NCI-H1417 (cell line): ENCODE data around the gene FPGS.
"Not testable (repeated sequence)": the region's sequence is repeated elsewhere in the genome, so short reads cannot be mapped to it uniquely, and the experiment has no call there.

ENCODE experiments used
- DNase-seq, 3 experiments: peaks; one replicate each; lab custom pipeline; 2025; lab: John Stamatoyannopoulos, UW

FPGS gene

GRCh38 chr9:127770905-127771569, 31.6 kb upstream of the FPGS start:
- peak; percentile 88 to 99 (median 97) for DNase-seq

DNA sequence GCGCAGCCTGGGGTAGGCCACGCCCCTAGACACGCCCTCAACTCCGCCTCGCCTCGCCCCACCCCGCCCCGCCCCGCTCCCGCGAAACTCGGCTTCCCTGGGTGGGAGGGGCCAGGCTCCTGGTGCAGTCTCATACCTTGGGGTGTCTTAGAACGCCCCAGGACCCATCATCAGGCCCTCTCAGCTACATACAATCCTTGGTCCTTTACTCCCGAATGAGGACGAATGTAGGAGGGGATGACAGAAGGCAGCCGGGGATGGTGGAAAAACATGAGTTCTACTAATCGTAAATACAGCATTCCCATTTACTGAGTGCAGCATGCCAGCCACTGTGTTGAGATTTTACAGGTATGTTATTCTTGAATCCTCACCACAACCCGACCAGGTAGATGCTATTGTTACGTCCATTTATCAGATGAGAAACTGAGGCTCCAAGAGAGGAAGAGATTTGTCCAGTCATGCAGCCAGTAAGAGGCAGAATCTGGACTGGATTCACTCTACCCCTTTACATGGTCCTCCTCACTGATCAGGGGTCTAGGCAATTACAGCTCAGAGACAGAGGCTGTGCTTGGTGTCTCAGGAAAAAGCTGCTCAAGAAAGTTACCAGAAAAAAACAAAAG, 31.0 kb upstream of the FPGS start:
- no peak for DNase-seq

DNA sequence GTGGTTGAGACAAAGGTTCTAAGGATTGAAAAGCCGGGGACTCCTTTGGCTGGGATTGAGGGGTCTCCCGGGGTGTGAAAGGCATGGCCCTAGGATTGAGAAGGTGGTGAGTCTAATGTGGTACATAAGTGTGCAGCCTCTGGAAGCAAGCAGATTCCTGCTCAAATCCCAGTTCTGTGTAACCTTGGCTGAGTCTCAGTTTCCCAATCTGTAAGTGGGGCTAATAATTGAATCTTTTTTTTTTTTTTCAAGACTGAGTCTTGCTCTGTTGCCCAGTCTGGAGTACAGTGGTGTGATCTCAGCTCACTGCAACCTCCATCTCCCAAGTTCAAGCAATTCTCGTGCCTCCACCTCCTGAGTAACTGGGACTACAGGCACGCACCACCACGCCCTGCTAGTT, 30.1 kb upstream of the FPGS start:
- no peak for DNase-seq

DNA sequence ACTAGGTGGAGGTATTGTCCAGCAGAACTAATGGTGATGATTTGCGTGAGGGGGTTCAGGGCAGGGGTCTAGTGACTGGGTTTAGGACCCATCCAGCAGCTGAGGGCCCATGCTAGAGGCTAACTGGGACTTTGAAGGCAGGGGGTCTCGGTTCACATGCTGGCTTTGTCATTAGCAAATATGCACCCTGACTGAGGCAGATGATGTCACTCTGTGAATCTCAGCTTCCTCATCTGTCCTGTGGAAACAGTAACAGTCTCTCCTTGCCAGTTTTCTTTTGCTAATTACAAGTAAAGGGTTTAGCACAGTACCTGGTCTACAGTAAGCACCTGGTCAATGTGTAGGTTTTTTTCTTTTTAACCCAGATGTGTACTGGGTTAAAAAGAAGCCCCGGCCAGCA, 29.4 kb upstream of the FPGS start:
- DNase-seq: no peak

DNA sequence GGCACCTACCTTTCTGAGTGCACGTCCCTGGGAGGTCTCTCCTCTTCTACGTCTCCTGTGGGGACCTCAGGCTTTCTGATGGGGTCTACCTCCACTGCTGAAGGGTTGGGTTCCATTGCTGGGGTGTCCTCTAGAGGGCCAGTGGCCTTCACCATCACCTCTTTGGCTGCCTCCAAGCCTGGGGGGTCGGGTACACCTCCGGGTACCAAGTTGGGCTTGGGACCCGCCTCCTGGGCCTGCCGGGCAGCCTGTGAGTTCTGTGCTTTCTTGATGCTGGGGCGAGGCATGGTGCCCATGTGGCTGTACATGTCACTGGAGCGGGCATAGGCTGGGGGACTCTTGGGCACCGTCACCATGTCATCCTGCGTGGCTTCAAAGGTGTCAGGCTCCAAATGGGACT, 28.7 kb upstream of the FPGS start:
- DNase-seq: no peak

DNA sequence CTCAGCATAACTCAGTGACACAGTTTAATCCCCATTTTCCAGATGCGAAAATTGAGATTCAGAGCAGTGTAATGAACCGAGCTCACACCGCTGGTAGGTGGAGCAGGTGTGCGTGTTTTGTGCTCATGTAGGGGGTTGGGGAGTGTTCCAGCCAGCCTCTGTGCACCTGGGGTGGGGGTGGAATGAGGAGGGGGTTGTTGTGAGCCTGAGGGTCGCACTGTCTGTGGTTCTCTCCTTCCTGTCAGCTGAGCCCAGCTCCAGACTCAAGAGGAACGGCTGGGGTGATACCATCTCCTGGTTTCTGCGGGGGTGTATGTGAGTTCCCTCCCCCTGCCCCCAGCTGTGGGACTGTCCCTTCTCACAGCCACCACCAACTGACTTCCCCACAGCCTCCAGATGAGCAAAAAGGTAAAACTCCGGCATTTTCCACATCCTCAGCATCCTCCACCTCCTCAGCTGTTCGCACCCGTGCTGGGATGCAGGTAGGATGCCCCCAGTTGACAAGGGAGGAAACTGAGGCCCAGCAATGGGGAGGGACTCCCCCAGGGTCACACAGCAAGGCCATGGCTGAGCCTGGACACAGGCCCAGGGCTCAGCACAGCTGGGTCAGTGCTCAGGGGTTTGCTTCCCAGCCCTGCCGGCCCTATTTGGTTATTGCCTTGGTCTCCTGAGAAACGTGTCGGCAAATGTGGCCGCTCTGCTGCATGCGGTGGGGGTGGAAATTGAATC, 26.3 kb upstream of the FPGS start:
- peak in 2 of 3 experiments; percentile 24 to 61 for DNase-seq

- no peak for DNase-seq
These were observed 25.8 kb upstream of the FPGS start for GRCh38 chr9:127776924-127777289.

DNA sequence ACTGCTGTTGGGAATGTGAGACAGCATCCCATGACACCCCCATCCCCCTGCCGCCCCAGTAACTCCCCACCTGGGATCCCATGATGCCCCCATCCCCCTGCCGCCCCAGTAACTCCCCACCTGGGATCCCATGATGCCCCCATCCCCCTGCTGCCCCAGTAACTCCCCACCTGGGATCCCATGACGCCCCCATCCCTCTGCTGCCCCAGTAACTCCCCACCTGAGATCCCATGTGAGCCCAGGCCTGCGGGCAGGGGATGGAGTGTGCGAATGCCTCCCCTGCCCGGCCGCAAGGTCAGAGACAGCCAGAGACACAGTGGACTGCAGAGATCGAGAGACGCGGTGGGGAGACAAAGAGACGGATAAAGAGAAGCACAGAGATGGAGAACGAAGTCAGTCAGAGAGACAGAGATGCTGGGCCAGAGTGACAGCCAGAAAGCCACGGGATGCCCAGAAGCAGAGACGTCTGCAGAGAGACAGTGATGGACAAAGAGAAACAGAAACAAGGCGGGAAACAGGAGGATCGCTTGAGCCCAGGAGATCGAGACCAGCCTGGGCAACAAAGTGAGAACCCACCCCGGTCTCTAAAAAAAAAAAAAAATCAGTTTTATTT, 25.2 kb upstream of the FPGS start:
- no peak for DNase-seq

- no peak for DNase-seq
These were observed 24.2 kb upstream of the FPGS start, which contains the start of gene SH2D3C for GRCh38 chr9:127778280-127779135. Gene SH2D3C, minus strand, starts transcription at chr9:127778666. Its CDS starts 39 bp downstream, at chr9:127778627.

DNA sequence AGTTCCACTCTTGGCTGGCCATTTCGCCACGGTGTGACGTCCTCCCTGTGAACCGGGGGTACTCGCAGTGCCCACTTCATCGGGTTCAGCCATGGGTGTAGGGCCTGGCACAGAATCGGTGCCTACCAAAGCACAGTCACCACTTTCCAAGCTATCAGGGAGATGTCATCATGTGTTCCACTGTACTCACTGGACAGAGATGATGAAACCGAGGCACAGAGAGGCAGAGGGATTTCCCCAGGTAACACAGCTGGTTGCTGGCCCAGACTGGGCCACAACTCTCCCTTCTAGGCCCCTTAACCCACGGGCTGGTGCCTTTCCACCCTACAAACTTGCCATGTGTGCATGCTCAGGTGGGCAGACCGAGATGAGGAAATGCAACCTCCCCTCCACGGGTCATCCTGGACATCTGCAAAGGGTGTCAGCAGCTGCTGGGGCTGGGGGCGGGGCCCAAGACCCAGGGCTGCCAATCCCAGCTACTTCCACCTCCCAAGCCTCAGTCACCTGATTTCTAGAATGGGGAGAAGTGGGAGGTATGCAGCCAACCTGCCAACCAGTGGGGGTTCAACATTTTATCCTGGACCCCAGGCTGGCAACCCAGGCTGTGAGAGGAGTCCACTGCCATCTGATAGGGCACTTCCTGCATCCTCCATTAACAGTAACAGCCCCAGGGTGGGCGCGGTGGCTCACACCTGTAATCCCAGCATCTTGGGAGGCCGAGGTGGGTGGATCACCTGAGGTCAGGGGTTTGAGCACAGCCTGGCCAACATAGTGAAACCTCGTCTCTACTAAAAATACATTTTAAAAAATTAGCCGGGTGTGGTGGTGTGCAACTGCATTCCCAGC, 23.3 kb upstream of the FPGS start:
- no peak for DNase-seq

- DNase-seq: no peak
These were observed 22.4 kb upstream of the FPGS start for GRCh38 chr9:127780126-127780885.

DNA sequence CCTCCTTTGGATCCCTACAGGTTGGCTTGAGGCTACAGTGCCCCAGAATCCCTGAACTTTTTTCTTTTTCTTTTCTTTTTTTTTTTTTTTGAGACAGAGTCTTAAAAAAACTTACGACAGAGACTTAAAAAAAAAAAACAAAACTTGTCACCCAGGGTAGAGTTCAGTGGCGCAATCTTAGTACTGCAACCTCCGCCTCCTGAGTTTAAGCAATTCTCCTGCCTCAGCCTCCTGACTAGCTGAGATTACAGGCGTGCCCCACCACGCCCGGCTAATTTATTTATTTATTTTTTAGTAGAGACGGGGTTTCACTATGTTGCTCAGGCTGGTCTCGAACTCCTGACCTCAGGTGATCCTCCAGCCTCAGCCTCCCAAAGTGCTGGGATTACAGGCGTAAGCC, 21.8 kb upstream of the FPGS start:
- DNase-seq: not testable (repeated sequence)

GRCh38 chr9:127781806-127782205, 20.9 kb upstream of the FPGS start:
- DNase-seq: no peak

GRCh38 chr9:127783111-127784008, 19.3 kb upstream of the FPGS start:
- peak in 1 of 3 experiments; percentile 20 for DNase-seq

DNA sequence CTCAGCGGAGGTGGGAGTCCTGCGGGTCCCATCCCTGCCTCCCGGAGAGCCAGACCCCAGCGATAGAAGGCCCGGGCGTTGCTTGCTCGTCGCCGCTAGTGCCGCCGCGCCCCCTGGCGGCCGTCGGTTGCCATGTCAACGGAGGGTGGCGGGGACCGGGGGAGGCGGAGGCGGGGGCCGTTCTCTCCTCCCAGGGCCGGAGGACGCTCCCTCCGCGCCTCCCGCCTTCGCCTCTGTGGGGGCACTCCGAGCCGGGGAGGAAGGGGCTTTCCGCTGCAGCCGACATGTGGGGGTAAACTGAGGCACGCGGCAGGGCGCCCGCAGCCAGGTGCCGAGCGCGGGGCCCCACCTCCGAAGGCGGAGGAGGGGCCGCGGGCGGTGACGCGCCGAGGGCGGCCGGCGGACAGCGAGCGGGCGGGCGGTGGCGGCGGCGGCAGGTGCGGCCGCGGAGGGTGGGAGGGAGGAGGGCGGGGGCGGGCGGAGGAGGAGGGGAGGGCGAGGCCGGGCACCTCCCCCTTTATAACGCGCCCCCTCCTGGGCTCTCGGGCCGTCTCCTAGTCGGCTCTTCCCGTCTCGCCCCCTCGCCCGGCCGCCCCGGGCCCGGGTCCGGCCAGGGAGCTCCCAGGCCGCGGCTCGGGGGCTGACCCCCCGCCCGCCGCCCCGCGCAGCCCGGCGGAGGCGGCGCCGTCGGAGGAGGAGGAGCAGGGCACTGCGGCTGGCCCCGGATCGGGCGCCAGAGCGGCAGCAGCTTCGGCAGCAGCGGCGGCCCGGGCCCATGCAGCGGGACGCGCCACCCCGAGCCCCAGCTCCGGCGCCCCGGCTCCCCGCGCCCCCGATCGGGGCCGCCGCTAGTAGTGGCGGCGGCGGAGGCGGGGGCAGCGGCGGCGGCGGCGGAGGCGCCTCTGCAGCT, 17.4 kb upstream of the FPGS start:
- DNase-seq: peak; percentile 73 to 99 (median 95)

DNA sequence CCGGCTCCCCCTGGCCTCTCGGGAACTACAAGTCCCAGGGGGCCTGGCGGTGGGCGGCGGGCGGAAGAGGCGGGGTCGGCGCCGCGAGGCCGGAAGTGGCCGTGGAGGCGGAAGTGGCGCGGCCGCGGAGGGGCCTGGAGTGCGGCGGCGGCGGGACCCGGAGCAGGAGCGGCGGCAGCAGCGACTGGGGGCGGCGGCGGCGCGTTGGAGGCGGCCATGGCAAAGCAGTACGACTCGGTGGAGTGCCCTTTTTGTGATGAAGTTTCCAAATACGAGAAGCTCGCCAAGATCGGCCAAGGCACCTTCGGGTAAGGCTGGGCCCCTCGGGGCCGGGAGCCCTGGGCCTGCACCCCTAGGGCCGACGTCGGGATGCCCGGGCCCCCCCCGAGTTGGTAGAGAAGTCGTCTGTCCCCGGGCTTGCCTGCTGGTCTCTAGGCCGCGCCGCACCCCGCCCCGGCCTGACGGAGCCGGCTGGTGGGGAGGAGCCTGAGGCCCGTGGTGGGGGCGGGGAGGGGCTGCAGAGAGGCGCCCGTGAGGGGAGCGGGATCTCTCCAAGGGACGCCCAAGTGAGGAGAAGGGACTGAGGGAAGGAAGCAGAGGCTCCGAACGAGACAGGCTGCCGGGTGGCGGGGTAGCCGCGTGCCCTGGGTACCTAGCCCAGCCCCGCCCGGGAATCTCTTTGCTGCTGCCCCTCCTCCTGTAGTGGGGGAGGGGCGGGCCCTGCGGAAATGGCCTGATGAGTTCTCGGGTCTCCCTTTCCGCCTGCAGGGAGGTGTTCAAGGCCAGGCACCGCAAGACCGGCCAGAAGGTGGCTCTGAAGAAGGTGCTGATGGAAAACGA, 16.5 kb upstream of the FPGS start, which contains the start of gene CDK9:
CDK9 (plus strand) TSS at position 102 of the 840 bp plus-strand sequence; CDS start at position 217, 115 bp downstream.
- DNase-seq: peak; percentile 80 to 94 (median 93)

- DNase-seq: no peak
These were observed 15.9 kb upstream of the FPGS start for GRCh38 chr9:127786773-127787104.
